CD4-positive, alpha-beta T cell (primary cell): ENCODE results near the gene RELT. TPM values are rescaled to one million over a fixed set of nuclear protein-coding genes. Genes with fewer than 3 reads are reported as not detected.

ENCODE experiments used
- ATAC-seq: fragments of 200-7000 bp; cut with Tn5 transposase; one replicate; pipeline ENCODE4 v1.10.0; 2022; ENCODE audit warnings: mild to moderate bottlenecking; ENCODE audit not compliant: poor library complexity
- CTCF ChIA-PET: fragments of 350-600 bp; sonication (Branson Sonifier 250); formaldehyde crosslinking; loops from one replicate; lab custom pipeline; 2021; ENCODE audit warnings: antibody characterized with exemption, inconsistent platforms; lab: Charles Lee
- POLR2A ChIA-PET: fragments of 350-600 bp; sonication (Branson Sonifier 250); formaldehyde crosslinking; loops from one replicate; lab custom pipeline; 2021; ENCODE audit warnings: antibody characterized with exemption, inconsistent platforms; lab: Charles Lee
- DNase-seq, 14 experiments: peaks; one replicate each; pipeline ENCODE4 v3.0.0-alpha.2; 2013 to 2020; ENCODE audit warnings: mixed read lengths in 2 of 14
- H3K27ac ChIP-seq, 2 donors: one replicate each; pipeline versions ENCODE4 v1.5.1 to v1.7.0; 2013; ENCODE audit warnings: low read length in 2 of 2, low read depth in 1 of 2, mild to moderate bottlenecking in 1 of 2
- H3K27me3 ChIP-seq, 2 experiments: 1 replicate in 1 of 2; 2 replicates in 1 of 2; pipeline versions ENCODE4 v1.6.1 to v1.7.0; 2013; ENCODE audit warnings: low read length in 2 of 2, control low read depth in 1 of 2, mild to moderate bottlenecking in 1 of 2, moderate library complexity in 1 of 2; ENCODE audit not compliant: insufficient read depth in 2 of 2, control insufficient read depth in 1 of 2
- H3K36me3 ChIP-seq: one replicate; pipeline ENCODE4 v1.6.1; 2013; ENCODE audit warnings: low read length, control low read depth; ENCODE audit not compliant: insufficient read depth
- H3K4me1 ChIP-seq: one replicate; pipeline ENCODE4 v1.6.1; 2013; ENCODE audit warnings: low read length, control low read depth; ENCODE audit not compliant: insufficient read depth
- H3K4me3 ChIP-seq: one replicate; pipeline ENCODE4 v1.5.1; 2013; ENCODE audit warnings: mild to moderate bottlenecking, low read length, moderate library complexity
- H3K9me3 ChIP-seq, 2 experiments: 1 replicate in 1 of 2; 2 replicates in 1 of 2; pipeline versions ENCODE4 v1.6.1 to v1.7.0; 2013; ENCODE audit warnings: low read length in 2 of 2, mild to moderate bottlenecking in 2 of 2, control low read depth in 1 of 2, moderate library complexity in 1 of 2; ENCODE audit not compliant: control insufficient read depth in 1 of 2, insufficient read depth in 1 of 2
- H3K27ac Mint-ChIP-seq: one replicate; pipeline ENCODE4 v1.8.0; 2020; ENCODE audit warnings: mixed read lengths
- H3K27me3 Mint-ChIP-seq: one replicate; pipeline ENCODE4 v1.8.0; 2021; ENCODE audit warnings: mixed read lengths
- H3K36me3 Mint-ChIP-seq: one replicate; pipeline ENCODE4 v1.8.0; 2021; ENCODE audit warnings: low read depth, mixed read lengths
- H3K4me1 Mint-ChIP-seq: one replicate; pipeline ENCODE4 v1.8.0; 2021; ENCODE audit warnings: low read depth, mixed read lengths
- H3K4me3 Mint-ChIP-seq: one replicate; pipeline ENCODE4 v1.8.0; 2020; ENCODE audit warnings: mild to moderate bottlenecking, mixed read lengths
- H3K9me3 Mint-ChIP-seq: one replicate; pipeline ENCODE4 v1.8.0; 2020; ENCODE audit warnings: mixed read lengths
- intact Hi-C, 2 experiments: fragments of 100-400 bp; cut with DNase I in 1 of 2; cut with micrococcal nuclease in 1 of 2; formaldehyde crosslinking; loops; one replicate each; pipeline versions ENCODE4 v1.15.1 to v1.9.0; 2023 to 2025; cut with DNase I, micrococcal nuclease
- total RNA-seq, 174 experiments: library from RNA in 2 of 174; stranded (reverse) in 2 of 174; gene quantifications; one replicate each; pipeline ENCODE4 v1.2.3 and lab custom pipeline; 2021 to 2026
- TF ChIP-seq, protein P1 (sequence below): fragments of 200-600 bp; IDR thresholded peaks from one replicate; pipeline ENCODE4 v1.8.0; 2022; ENCODE audit warnings: antibody characterized with exemption, mild to moderate bottlenecking

The RELT gene
- total RNA-seq, 2 experiments from 2014 or later, result 107 to 114 TPM

DNA sequence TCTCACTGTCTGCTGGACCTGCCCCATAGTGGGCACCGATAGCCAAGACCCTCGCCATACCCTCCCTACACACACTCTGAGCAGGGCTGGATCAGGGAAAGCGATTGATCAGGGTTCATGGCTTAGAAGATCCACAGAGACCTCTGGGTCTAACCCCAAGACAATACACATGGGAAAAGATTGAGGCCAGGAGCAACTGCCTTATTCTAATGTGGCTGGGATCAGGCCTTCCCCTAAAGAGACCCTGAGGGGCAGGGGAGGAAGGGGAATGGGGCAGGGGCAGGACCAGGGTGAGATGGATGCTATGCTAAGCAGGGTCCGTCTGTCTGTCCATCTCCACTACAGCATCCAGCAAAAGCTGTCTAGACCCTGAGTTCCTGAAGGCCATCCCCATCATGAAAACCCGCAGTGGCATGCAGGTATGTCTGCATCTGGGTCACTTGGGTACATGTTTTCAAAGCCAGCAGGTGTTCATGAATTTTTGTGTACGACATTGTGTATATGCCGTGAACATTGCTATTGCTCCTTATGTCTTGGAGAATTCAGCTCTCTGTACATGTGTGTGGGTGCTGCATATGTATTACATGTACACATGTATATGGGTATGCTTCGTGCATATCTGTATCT, 15.3 kb upstream of the RELT start:
- peak overlapping the region; percentile 49 for H3K27ac Mint-ChIP-seq
- no peak for DNase-seq
- intact Hi-C loops, result no loop called here

DNA sequence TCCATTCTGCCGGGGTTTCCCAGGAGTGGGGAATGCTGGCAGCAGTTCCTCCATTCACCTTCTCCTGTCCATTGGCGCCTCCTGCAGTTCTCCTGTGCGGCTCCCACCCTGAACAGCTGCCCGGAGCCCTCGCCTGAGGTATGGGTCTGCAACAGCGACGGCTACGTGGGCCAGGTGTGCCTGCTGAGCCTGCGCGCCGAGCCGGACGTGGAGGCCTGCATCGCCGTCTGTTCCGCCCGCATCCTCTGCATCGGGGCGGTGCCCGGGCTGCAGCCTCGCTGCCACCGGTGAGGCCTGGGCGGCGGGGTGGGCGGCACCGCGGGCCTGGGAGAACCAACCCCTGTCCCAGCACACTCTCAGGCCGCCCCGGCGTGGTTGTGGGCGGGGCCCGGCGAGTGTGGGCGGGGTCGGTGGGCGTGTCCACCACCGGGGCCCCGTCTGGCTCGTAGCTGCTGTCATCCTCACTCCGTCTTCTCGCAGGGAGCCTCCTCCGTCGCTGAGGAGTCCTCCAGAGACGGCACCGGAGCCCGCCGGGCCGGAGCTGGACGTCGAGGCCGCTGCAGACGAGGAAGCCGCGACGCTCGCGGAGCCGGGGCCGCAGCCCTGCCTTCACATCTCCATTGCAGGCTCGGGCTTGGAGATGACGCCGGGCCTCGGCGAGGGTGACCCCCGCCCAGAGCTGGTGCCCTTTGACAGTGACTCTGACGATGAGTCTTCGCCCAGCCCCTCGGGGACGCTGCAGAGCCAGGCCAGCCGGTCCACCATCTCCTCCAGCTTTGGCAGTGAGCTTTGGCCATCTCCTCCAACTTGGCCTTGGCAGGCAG, 14.0 kb upstream of the RELT start:
- CTCF ChIA-PET, result interaction anchor here (5.0 kb wide), 1 partner anchor 11 kb away, joined by 33 read pairs; no protein-coding TSS in a partner anchor
- no peaks in the 10 kb centered on the region for H3K9me3 Mint-ChIP-seq
- intact Hi-C loops, result no loop called here
- no peaks in the 10 kb centered on the region for H3K36me3 Mint-ChIP-seq
- ATAC-seq, result no peak
- DNase-seq, result no peak
- TF ChIP-seq, protein P1, sequence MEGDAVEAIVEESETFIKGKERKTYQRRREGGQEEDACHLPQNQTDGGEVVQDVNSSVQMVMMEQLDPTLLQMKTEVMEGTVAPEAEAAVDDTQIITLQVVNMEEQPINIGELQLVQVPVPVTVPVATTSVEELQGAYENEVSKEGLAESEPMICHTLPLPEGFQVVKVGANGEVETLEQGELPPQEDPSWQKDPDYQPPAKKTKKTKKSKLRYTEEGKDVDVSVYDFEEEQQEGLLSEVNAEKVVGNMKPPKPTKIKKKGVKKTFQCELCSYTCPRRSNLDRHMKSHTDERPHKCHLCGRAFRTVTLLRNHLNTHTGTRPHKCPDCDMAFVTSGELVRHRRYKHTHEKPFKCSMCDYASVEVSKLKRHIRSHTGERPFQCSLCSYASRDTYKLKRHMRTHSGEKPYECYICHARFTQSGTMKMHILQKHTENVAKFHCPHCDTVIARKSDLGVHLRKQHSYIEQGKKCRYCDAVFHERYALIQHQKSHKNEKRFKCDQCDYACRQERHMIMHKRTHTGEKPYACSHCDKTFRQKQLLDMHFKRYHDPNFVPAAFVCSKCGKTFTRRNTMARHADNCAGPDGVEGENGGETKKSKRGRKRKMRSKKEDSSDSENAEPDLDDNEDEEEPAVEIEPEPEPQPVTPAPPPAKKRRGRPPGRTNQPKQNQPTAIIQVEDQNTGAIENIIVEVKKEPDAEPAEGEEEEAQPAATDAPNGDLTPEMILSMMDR, result no peak
- H3K27ac Mint-ChIP-seq, result peak overlapping the region; percentile 49
- Histone ChIP-seq H3K36me3 (no peaks in the 10 kb centered on the region), H3K27me3 (no peaks in the 10 kb centered on the region), H3K27ac (no peak overlapping the region), H3K4me1 (peaks cover 21% of the 10 kb centered on the region), H3K4me3 (no peak overlapping the region), H3K9me3 (no peaks in the 10 kb centered on the region)
- H3K27me3 Mint-ChIP-seq, result no peaks in the 10 kb centered on the region
- POLR2A ChIA-PET, result no interaction called here
- H3K4me3 Mint-ChIP-seq, result no peak overlapping the region
- peaks cover 15% of the 10 kb centered on the region for H3K4me1 Mint-ChIP-seq

More for the DNA sequence above, 15.3 kb upstream of the RELT start:
- no peak for ATAC-seq
- CTCF ChIA-PET, result interaction anchor here (0.7 to 5.0 kb wide), 3 partner anchors 9 to 54 kb away, joined by 3 to 33 read pairs (median 6); no protein-coding TSS in a partner anchor
- H3K27me3 Mint-ChIP-seq, result no peaks in the 10 kb centered on the region
- H3K9me3 Mint-ChIP-seq, result no peaks in the 10 kb centered on the region
- POLR2A ChIA-PET, result interaction anchor here (0.9 to 1.5 kb wide), 3 partner anchors 15 to 32 kb away, joined by 3 to 4 read pairs (median 4); partner anchors contain the start of gene RELT
- no peaks in the 10 kb centered on the region for H3K27me3 ChIP-seq
- peaks cover 4% of the 10 kb centered on the region for H3K4me1 Mint-ChIP-seq
- H3K9me3 ChIP-seq, result no peaks in the 10 kb centered on the region
- H3K36me3 ChIP-seq, result no peaks in the 10 kb centered on the region
- H3K4me3 ChIP-seq, result no peak overlapping the region
- TF ChIP-seq, protein P1, result no peak
- H3K4me1 ChIP-seq, result peaks cover 8% of the 10 kb centered on the region
- H3K36me3 Mint-ChIP-seq, result no peaks in the 10 kb centered on the region
- no peak overlapping the region for H3K27ac ChIP-seq
- no peak overlapping the region for H3K4me3 Mint-ChIP-seq

DNA sequence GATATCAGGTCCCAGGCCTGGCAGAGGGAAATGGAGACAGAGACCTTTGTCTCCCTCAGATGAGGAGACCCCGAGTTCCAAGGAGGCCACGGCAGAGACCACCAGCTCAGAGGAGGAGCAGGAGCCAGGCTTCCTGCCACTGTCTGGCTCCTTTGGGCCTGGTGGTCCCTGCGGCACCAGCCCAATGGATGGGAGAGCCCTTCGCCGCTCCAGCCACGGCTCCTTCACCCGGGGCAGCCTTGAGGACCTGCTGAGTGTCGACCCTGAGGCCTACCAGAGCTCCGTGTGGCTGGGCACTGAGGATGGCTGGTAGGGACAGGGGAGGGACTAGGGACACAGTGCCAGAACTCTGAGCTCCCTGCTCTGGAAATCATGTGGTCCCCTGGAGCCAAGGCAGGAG, 13.1 kb upstream of the RELT start:
- Histone ChIP-seq H3K4me3 (no peak overlapping the region), H3K27me3 (no peaks in the 10 kb centered on the region), H3K4me1 (peaks cover 31% of the 10 kb centered on the region), H3K9me3 (no peaks in the 10 kb centered on the region), H3K27ac (no peak overlapping the region), H3K36me3 (no peaks in the 10 kb centered on the region)
- no peaks in the 10 kb centered on the region for H3K36me3 Mint-ChIP-seq
- ChIA-PET CTCF (interaction anchor here (5.0 kb wide), 1 partner anchor 12 kb away, joined by 33 read pairs; no protein-coding TSS in a partner anchor), POLR2A (no interaction called here)
- no peak overlapping the region for H3K4me3 Mint-ChIP-seq
- no peaks in the 10 kb centered on the region for H3K9me3 Mint-ChIP-seq
- DNase-seq (no peak), ATAC-seq (no peak)
- intact Hi-C loops, result no loop called here
- peaks cover 24% of the 10 kb centered on the region for H3K4me1 Mint-ChIP-seq
- H3K27ac Mint-ChIP-seq, result peak overlapping the region; percentile 49
- no peaks in the 10 kb centered on the region for H3K27me3 Mint-ChIP-seq
- TF ChIP-seq, protein P1, result no peak
